CD4-positive, alpha-beta T cell treated with Interleukin-17A for 4 hours (primary cell): ENCODE data around the gene KCNMB2.
"Not testable (repeated sequence)": the region's sequence is repeated elsewhere in the genome, so short reads cannot be mapped to it uniquely, and the experiment has no call there.

ENCODE experiments used
- DNase-seq: peaks from one replicate; pipeline ENCODE4 v3.0.0-alpha.2; 2020; ENCODE audit warnings: mixed read lengths

Gene KCNMB2

GRCh38 chr3:178826435-178827123 is 290.3 kb downstream of the KCNMB2 start:
- DNase-seq, result no peak

- DNase-seq, result no peak
These were observed 291.1 kb downstream of the KCNMB2 start for GRCh38 chr3:178827285-178827856.

GRCh38 chr3:178833695-178834094 is 297.5 kb downstream of the KCNMB2 start:
- DNase-seq, result no peak

GRCh38 chr3:178835033-178835432 is 298.8 kb downstream of the KCNMB2 start:
- no peak for DNase-seq

- DNase-seq, result no peak
These were observed 301.3 kb downstream of the KCNMB2 start for GRCh38 chr3:178837512-178837911.

- no peak for DNase-seq
These were observed 304.4 kb downstream of the KCNMB2 start for GRCh38 chr3:178840586-178840985.

GRCh38 chr3:178841011-178841410 is 304.8 kb downstream of the KCNMB2 start:
- no peak for DNase-seq

GRCh38 chr3:178844916-178845315 is 308.7 kb downstream of the KCNMB2 start:
- DNase-seq, result no peak

- no peak for DNase-seq
These were observed 309.3 kb downstream of the KCNMB2 start for GRCh38 chr3:178845420-178846118.

- no peak for DNase-seq
These were observed 311.0 kb downstream of the KCNMB2 start for GRCh38 chr3:178847190-178847589.

GRCh38 chr3:178849199-178849910 is 313.1 kb downstream of the KCNMB2 start:
- DNase-seq, result no peak

- no peak for DNase-seq
These were observed 314.4 kb downstream of the KCNMB2 start for GRCh38 chr3:178850450-178851190.

- DNase-seq, result no peak
These were observed 315.3 kb downstream of the KCNMB2 start for GRCh38 chr3:178851564-178851963.

- no peak for DNase-seq
These were observed 320.6 kb downstream of the KCNMB2 start for GRCh38 chr3:178856804-178857203.

GRCh38 chr3:178859386-178859785 is 323.1 kb downstream of the KCNMB2 start:
- no peak for DNase-seq

GRCh38 chr3:178859900-178860436 is 323.7 kb downstream of the KCNMB2 start:
- not testable (repeated sequence) for DNase-seq

GRCh38 chr3:178868681-178869080 is 332.4 kb downstream of the KCNMB2 start:
- DNase-seq, result no peak

GRCh38 chr3:178870085-178870484 is 333.8 kb downstream of the KCNMB2 start:
- no peak for DNase-seq

- DNase-seq, result no peak
These were observed 338.9 kb downstream of the KCNMB2 start for GRCh38 chr3:178875157-178875556.

GRCh38 chr3:178875836-178876235 is 339.6 kb downstream of the KCNMB2 start:
- no peak for DNase-seq

GRCh38 chr3:178880274-178880673 is 344.0 kb downstream of the KCNMB2 start:
- no peak for DNase-seq
